Subcutaneous abdominal adipose tissue (tissue), 5 donors: ENCODE measurements around the gene EPHX1.

Experiments used
- H3K27ac ChIP-seq: one replicate; pipeline ENCODE4 v1.7.0; 2013; ENCODE audit warnings: low read depth, mild to moderate bottlenecking, inconsistent platforms, low read length, moderate library complexity
- H3K27me3 ChIP-seq, 5 donors: one replicate each; pipeline ENCODE4 v1.7.0; 2013; ENCODE audit warnings: low read length in 5 of 5, inconsistent platforms in 1 of 5; ENCODE audit not compliant: control insufficient read depth in 5 of 5, insufficient read depth in 4 of 5
- H3K36me3 ChIP-seq, 5 donors: one replicate each; pipeline ENCODE4 v1.7.0; 2013; ENCODE audit warnings: low read length in 5 of 5; ENCODE audit not compliant: control insufficient read depth in 5 of 5, insufficient read depth in 5 of 5
- H3K4me1 ChIP-seq, 5 donors: one replicate each; pipeline ENCODE4 v1.7.0; 2013; ENCODE audit warnings: low read length in 5 of 5, mild to moderate bottlenecking in 3 of 5, moderate library complexity in 1 of 5; ENCODE audit not compliant: control insufficient read depth in 5 of 5, insufficient read depth in 5 of 5
- H3K4me3 ChIP-seq, 5 donors: one replicate each; pipeline ENCODE4 v1.7.0; 2013; ENCODE audit warnings: low read length in 5 of 5, low read depth in 1 of 5
- H3K9ac ChIP-seq, 5 donors: one replicate each; pipeline ENCODE4 v1.7.0; 2013; ENCODE audit warnings: low read length in 5 of 5, mild to moderate bottlenecking in 4 of 5, moderate library complexity in 3 of 5
- H3K9me3 ChIP-seq, 5 donors: one replicate each; pipeline ENCODE4 v1.7.0; 2013; ENCODE audit warnings: low read length in 5 of 5; ENCODE audit not compliant: control insufficient read depth in 5 of 5
- donor health status: healthy.
- donor health status: healthy.
- donor health status: healthy.
- donor health status: healthy.
- donor health status: healthy.

The EPHX1 gene

GRCh38 chr1:225815526-225816178, 5.7 kb downstream of the EPHX1 start:
- Histone ChIP-seq H3K27me3 (peaks cover 0 to 3% (median 0%) of the 10 kb centered on the region in 5 donors), H3K4me1 (peaks cover 46 to 94% (median 92%) of the 10 kb centered on the region in 5 donors), H3K27ac (peak overlapping the region; percentile 91), H3K4me3 (peak overlapping the region in 1 of 5 donors; percentile 37), H3K9ac (peak overlapping the region in 3 of 5 donors; percentile 49 to 56 (median 52)), H3K36me3 (peaks cover 0 to 9% (median 2%) of the 10 kb centered on the region in 5 donors), H3K9me3 (no peaks in the 10 kb centered on the region)

DNA sequence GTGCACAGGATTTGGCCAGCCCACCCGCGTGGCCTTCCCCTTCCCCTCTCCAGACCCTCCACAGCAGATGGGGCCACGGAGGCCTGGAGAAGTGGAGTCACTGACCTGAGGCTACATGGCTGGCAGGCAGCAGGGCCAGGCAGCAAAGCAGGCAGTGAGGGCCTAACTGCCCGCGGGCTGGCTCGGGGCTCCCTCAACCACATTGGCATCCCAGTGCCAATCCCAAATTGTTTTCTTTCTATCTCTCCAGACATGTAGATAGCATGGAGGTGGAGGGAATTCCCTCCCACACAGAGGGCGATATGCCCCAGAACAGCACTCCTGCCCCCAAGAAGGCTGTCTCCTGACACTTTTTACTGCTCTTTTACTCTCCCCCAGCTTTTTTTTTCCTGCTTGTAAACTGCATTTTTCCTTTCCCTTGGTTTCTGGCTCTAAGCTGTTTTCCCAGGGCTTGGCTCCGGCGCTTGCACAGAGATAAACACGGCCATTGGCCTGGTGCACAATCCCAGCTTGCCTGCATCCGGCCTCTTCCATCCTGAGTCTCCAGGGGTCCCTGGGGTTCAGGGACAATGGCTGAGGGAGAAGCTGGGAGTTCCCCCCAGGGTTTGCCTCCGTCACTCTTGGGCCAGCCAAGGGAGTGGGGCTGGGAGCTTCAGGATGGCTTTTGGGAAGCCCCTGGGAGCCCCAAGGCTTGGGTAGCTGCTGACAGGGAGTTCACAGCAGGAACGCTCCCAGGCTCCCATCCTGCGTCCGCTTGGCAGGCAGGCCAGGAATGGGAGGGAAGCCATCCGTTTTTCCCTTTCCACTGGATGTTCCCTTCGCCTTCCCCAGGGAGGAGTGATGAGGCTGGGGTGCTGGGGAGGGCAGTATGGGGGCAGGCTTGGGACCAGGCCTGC, 7.0 kb downstream of the EPHX1 start:
- Histone ChIP-seq H3K27ac (peak overlapping the region; percentile 91), H3K4me1 (peaks cover 44 to 88% (median 80%) of the 10 kb centered on the region in 5 donors), H3K9ac (peak overlapping the region; percentile 48 to 97 (median 66)), H3K27me3 (peaks cover 0 to 3% (median 0%) of the 10 kb centered on the region in 5 donors), H3K4me3 (peak overlapping the region in 4 of 5 donors; percentile 1 to 39 (median 36)), H3K9me3 (no peaks in the 10 kb centered on the region), H3K36me3 (peaks cover 1 to 9% (median 3%) of the 10 kb centered on the region in 5 donors)

GRCh38 chr1:225817611-225818061, 7.7 kb downstream of the EPHX1 start:
- H3K9ac ChIP-seq = peak overlapping the region; percentile 48 to 97 (median 69)
- peaks cover 2 to 10% (median 3%) of the 10 kb centered on the region in 5 donors for H3K36me3 ChIP-seq
- H3K27ac ChIP-seq = peak overlapping the region; percentile 91
- H3K27me3 ChIP-seq = peaks cover 0 to 3% (median 0%) of the 10 kb centered on the region in 5 donors
- H3K4me3 ChIP-seq = peak overlapping the region; percentile 1 to 39 (median 34)
- H3K4me1 ChIP-seq = peaks cover 38 to 88% (median 77%) of the 10 kb centered on the region in 5 donors
- H3K9me3 ChIP-seq = no peaks in the 10 kb centered on the region

DNA sequence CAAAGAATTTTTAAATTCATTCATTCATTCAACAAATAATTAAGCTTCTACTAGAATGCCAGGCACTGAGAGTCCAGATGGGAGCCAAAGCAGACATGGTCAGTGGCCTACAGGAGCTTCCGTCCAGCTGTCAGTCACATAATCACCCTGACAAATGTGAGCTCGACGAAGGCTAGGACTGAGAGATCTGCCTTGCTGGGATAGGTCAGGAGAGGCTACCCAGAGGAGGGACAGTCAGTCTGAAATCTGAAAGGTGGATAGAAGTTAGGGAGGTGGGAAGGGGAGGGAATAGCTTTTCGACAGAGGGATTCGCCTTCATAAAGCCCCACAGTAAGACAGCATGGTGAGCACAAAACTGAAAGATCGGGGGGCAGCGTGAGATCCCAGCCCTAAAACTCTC, 8.3 kb downstream of the EPHX1 start:
- Histone ChIP-seq H3K27ac (peak overlapping the region; percentile 91), H3K4me3 (peak overlapping the region in 1 of 5 donors; percentile 37), H3K27me3 (peaks cover 0 to 3% (median 0%) of the 10 kb centered on the region in 5 donors), H3K9ac (peak overlapping the region; percentile 46 to 71 (median 61)), H3K9me3 (no peaks in the 10 kb centered on the region), H3K36me3 (peaks cover 2 to 14% (median 6%) of the 10 kb centered on the region in 5 donors), H3K4me1 (peaks cover 33 to 87% (median 74%) of the 10 kb centered on the region in 5 donors)

DNA sequence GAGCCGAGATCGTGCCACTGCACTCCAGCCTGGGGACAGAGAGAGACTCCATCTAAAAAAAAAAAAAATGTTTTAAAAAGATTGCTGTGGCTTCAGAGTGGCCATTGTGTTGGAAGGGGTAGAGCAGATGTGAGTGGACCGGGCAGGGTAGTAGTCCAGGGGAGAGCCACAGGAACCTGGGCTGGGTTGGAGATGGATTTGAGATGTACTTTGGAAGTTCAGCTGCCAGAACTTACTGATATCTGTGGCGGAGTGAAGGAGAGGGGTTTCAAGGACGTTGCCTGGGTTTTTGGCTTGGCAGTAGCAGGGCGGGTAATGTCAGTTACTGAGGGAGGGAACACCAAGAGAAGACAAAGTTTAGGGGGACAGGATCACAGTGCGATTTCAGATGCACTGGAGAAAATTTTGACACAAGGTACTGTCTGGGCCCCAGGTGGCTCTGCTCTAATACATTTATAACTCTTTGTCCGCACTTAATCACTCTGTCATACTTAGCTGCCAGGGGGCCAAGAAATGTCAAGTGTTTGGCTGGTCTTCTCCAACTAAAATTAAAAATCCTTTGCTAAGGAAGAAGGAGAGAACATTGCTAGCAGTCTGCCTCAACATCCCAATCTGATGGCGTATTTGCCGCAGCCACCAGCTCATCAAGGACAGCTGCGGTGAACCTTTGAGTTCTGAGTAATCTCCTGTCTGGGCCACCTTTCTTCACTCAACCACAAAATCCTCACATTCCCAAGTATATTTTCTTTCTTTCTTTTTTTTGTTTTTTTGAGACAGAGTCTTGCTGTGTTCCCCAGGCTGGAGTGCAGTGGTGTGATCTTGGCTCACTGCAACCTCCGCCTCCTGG, 9.6 kb downstream of the EPHX1 start:
- Histone ChIP-seq H3K27ac (peak overlapping the region; percentile 91), H3K36me3 (peaks cover 2 to 19% (median 13%) of the 10 kb centered on the region in 5 donors), H3K9me3 (no peaks in the 10 kb centered on the region), H3K4me1 (peaks cover 23 to 87% (median 74%) of the 10 kb centered on the region in 5 donors), H3K4me3 (no peak overlapping the region), H3K27me3 (peaks cover 0 to 3% (median 0%) of the 10 kb centered on the region in 5 donors), H3K9ac (peak overlapping the region in 3 of 5 donors; percentile 55 to 58 (median 57))

- Histone ChIP-seq H3K4me3 (no peak overlapping the region), H3K9me3 (no peaks in the 10 kb centered on the region), H3K27me3 (peaks cover 0 to 3% (median 0%) of the 10 kb centered on the region in 5 donors), H3K36me3 (peaks cover 2 to 19% (median 13%) of the 10 kb centered on the region in 5 donors), H3K9ac (no peak overlapping the region), H3K27ac (peak overlapping the region; percentile 91), H3K4me1 (peaks cover 26 to 87% (median 74%) of the 10 kb centered on the region in 5 donors)
Measured at GRCh38 chr1:225820522-225821120, 10.7 kb downstream of the EPHX1 start.

DNA sequence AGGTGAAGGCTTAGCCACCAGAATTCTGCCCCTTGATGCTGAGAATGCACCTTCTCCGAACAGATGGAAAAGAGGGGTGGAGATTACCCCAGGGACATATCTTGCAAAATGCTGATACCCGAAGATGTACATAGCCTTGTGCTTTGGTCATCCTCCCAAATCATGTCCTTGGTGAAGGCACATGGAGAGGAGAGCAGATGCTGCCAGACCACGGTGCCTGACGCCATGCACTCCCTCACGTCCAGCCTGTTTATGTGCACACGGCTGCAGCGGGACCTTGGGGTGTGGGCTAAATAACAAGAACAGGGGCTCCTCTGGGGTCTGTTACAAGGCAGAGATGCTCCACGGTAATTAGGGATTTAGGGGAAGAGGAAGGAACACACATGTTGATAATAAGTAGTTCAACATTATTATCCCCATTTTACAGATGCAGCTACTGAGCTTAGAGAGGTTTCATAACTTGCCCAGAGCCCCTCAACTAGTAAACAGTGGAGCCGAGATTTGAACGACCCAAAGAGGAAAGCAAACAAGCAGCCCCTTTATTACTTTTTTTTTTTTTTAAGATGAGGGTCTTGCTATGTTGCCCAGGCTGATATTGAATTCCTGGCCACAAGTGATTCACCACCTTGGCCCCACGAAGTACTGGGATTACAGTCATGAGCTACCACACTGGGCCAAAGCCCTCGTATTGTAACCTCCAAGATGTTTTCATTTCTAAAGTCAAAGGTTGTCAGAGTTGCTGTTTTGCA, 12.9 kb downstream of the EPHX1 start:
- Histone ChIP-seq H3K36me3 (peaks cover 3 to 23% (median 13%) of the 10 kb centered on the region in 5 donors), H3K9me3 (no peaks in the 10 kb centered on the region), H3K9ac (peak overlapping the region in 1 of 5 donors; percentile 28), H3K4me1 (peaks cover 11 to 85% (median 73%) of the 10 kb centered on the region in 5 donors), H3K27me3 (no peaks in the 10 kb centered on the region), H3K4me3 (no peak overlapping the region), H3K27ac (peak overlapping the region; percentile 84)

GRCh38 chr1:225823811-225824261, 13.9 kb downstream of the EPHX1 start:
- H3K27ac ChIP-seq = peak overlapping the region; percentile 84
- peak overlapping the region in 1 of 5 donors; percentile 19 for H3K9ac ChIP-seq
- H3K9me3 ChIP-seq = no peaks in the 10 kb centered on the region
- peaks cover 3 to 26% (median 17%) of the 10 kb centered on the region in 5 donors for H3K36me3 ChIP-seq
- peaks cover 11 to 75% (median 64%) of the 10 kb centered on the region in 5 donors for H3K4me1 ChIP-seq
- no peaks in the 10 kb centered on the region for H3K27me3 ChIP-seq
- no peak overlapping the region for H3K4me3 ChIP-seq
